Nephron (organoid): Measurements from ENCODE around the gene SOX11.

Experiments
- H3K27ac Mint-ChIP-seq, 3 experiments: 2 replicates each; pipeline ENCODE4 v1.8.0; 2020; ENCODE audit warnings: mixed read lengths in 3 of 3, mild to moderate bottlenecking in 2 of 3, moderate library complexity in 1 of 3
- H3K27me3 Mint-ChIP-seq: 2 replicates; pipeline ENCODE4 v1.8.0; 2021; ENCODE audit warnings: low read depth, mild to moderate bottlenecking, moderate library complexity, mixed read lengths
- H3K36me3 Mint-ChIP-seq: 2 replicates; pipeline ENCODE4 v1.8.0; 2020; ENCODE audit warnings: low read depth, mixed read lengths
- H3K4me1 Mint-ChIP-seq: 2 replicates; pipeline ENCODE4 v1.8.0; 2020; ENCODE audit warnings: mixed read lengths
- H3K4me3 Mint-ChIP-seq, 3 experiments: 2 replicates each; pipeline ENCODE4 v1.8.0; 2020; ENCODE audit warnings: mild to moderate bottlenecking in 3 of 3, mixed read lengths in 3 of 3, moderate library complexity in 2 of 3
- H3K9me3 Mint-ChIP-seq: 2 replicates; pipeline ENCODE4 v1.8.0; 2020; ENCODE audit warnings: mixed read lengths
- TF ChIP-seq, protein P1 (sequence below), 3 experiments: fragments of 200-600 bp; sonication (generic); IDR thresholded peaks; one replicate each; pipeline ENCODE4 v1.5.0; 2021; ENCODE audit warnings: antibody characterized with exemption in 3 of 3; ENCODE audit not compliant: unreplicated experiment in 3 of 3

Gene SOX11

DNA sequence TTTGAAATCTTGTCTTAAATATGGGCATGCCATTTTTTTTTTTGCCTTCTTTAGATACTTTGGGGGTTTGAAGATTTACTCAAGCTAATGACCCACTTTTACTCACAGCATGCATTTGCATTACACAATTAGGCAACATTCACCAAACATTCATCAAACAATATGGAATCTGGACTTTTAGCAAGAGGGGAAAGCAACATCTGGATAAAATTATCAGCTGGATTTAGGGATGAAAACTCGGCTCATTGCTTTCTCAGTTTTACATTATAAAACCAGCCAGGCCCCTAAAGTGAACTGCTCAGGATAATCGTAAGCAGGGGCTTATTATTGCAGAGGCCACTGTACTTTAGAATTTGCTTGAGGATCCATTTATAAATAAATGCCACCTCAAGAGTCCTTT, 44.7 kb downstream of the SOX11 start:
- Mint-ChIP-seq H3K27ac (no peak overlapping the region), H3K36me3 (no peaks in the 10 kb centered on the region), H3K4me3 (no peak overlapping the region), H3K4me1 (peaks cover 4% of the 10 kb centered on the region), H3K27me3 (peaks cover 4% of the 10 kb centered on the region), H3K9me3 (no peaks in the 10 kb centered on the region)
- TF ChIP-seq, protein P1, sequence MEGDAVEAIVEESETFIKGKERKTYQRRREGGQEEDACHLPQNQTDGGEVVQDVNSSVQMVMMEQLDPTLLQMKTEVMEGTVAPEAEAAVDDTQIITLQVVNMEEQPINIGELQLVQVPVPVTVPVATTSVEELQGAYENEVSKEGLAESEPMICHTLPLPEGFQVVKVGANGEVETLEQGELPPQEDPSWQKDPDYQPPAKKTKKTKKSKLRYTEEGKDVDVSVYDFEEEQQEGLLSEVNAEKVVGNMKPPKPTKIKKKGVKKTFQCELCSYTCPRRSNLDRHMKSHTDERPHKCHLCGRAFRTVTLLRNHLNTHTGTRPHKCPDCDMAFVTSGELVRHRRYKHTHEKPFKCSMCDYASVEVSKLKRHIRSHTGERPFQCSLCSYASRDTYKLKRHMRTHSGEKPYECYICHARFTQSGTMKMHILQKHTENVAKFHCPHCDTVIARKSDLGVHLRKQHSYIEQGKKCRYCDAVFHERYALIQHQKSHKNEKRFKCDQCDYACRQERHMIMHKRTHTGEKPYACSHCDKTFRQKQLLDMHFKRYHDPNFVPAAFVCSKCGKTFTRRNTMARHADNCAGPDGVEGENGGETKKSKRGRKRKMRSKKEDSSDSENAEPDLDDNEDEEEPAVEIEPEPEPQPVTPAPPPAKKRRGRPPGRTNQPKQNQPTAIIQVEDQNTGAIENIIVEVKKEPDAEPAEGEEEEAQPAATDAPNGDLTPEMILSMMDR (IDR thresholded peaks at IDR 0.05; ENCODE audit: unreplicated experiment in 3 of 3) = no peak

DNA sequence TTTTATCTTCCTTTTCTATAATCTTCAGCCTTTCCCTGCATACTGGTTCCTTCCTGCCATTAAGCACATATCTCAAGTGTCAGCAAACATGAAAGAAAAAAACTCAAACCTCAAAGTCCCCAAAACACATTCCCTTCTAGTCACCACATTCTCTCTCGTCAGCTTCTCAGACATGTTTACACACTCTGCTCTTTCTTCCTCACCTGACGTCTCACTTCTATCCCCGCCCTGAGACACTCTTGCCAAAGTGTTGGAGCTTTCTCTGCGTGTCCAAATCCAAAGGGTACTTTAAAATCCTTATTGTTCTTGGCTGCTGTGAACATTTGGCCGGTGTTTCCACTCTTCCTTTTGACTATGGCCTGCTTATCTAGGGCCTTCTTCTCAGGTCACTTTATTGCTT, 47.9 kb downstream of the SOX11 start:
- Mint-ChIP-seq H3K4me3 (no peak overlapping the region), H3K9me3 (no peaks in the 10 kb centered on the region), H3K36me3 (no peaks in the 10 kb centered on the region), H3K27ac (no peak overlapping the region), H3K4me1 (peaks cover 2% of the 10 kb centered on the region), H3K27me3 (peaks cover 4% of the 10 kb centered on the region)
- TF ChIP-seq, protein P1 (IDR thresholded peaks at IDR 0.05; ENCODE audit: unreplicated experiment in 3 of 3) = no peak

DNA sequence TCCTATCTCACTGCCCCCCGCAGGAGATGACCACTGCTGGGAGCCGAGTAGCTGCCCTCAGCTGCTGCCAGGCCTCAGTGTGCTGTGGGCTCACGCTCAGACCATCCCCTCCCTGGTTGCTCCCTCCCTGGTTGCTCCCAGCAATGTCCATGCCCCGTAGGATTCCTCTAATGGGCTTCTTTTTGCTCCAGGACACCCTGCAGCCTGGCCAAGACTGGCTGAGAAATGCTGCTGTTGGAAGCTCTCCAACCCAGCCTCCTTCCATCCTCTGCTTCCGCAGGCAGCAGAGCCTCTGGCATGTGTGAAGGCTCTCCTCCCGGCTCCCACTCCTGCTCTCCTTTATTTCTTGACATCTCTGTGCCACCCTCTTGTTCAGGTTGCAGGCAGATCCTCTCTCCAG, 48.6 kb downstream of the SOX11 start:
- H3K27ac Mint-ChIP-seq = no peak overlapping the region

DNA sequence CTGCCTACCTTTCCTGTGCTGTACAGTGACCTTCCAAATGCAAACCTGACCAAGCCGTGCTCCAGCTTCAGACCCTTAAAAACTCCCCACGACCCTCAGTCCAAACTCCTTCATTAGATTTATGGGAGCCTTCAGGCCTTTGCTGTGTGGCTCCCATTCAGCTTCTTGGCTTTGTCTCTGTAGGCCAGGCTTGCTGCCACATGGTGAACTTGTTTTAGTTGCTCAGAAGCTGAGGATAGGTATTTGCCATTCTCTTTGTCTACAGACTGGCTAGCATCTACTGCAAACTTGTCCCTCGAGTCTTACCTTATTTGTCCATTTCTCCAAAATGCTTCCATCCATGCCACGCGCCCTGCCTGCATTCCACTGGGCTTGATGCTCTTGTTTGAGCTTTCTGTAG, 49.1 kb downstream of the SOX11 start:
- TF ChIP-seq, protein P1 (IDR thresholded peaks at IDR 0.05; ENCODE audit: unreplicated experiment in 3 of 3) = no peak
- Mint-ChIP-seq H3K27me3 (no peaks in the 10 kb centered on the region), H3K27ac (no peak overlapping the region), H3K36me3 (no peaks in the 10 kb centered on the region), H3K4me1 (peaks cover 5% of the 10 kb centered on the region), H3K4me3 (no peak overlapping the region), H3K9me3 (no peaks in the 10 kb centered on the region)

More for the DNA sequence above, 48.6 kb downstream of the SOX11 start:
- Mint-ChIP-seq H3K9me3 (no peaks in the 10 kb centered on the region), H3K36me3 (no peaks in the 10 kb centered on the region), H3K4me3 (no peak overlapping the region), H3K27me3 (peaks cover 1% of the 10 kb centered on the region), H3K4me1 (peaks cover 5% of the 10 kb centered on the region)
- TF ChIP-seq, protein P1 (IDR thresholded peaks at IDR 0.05; ENCODE audit: unreplicated experiment in 3 of 3) = no peak

DNA sequence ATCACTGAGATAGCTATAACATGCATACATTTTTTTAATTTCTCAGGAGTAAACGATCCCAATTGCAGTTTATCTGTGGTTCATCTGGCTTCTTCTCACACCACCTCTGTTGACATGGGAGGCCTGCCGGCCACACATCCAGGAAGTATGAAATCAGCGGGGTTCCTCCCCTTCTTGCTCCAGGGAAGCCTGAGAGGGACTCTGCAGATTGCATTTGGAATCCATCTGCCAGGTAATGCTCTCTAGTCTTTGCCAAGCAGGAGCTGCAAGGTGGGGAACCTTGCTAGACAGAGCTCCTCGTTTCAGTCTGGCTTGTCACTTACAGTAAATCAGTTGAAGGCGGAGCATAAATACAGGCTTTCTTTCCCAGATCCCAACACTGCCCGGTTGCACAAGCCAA, 49.9 kb downstream of the SOX11 start:
- Mint-ChIP-seq H3K4me1 (peaks cover 5% of the 10 kb centered on the region), H3K27me3 (no peaks in the 10 kb centered on the region), H3K27ac (no peak overlapping the region), H3K4me3 (no peak overlapping the region), H3K9me3 (no peaks in the 10 kb centered on the region), H3K36me3 (no peaks in the 10 kb centered on the region)
- TF ChIP-seq, protein P1 (IDR thresholded peaks at IDR 0.05; ENCODE audit: unreplicated experiment in 3 of 3) = no peak

DNA sequence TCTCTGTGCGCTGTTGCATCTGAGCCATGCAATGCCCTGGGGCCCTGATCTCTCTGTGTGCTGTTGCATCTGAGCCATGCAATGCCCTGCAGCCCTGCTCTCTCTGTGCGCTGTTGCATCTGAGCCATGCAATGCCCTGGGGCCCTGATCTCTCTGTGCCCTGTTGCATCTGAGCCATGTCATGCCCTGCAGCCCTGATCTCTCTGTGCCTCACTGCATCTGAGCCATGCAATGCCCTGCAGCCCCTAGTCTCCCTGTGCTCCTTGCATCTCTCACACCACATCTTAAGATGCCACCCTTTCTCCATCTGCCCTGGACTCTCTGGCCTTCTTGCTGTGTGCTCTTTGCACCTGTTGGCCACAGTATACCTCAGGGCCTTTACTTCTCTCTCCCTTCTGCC, 56.2 kb downstream of the SOX11 start:
- TF ChIP-seq, protein P1 (IDR thresholded peaks at IDR 0.05; ENCODE audit: unreplicated experiment in 3 of 3) = no peak
- Mint-ChIP-seq H3K27ac (no peak overlapping the region), H3K27me3 (peaks cover 13% of the 10 kb centered on the region), H3K36me3 (no peaks in the 10 kb centered on the region), H3K9me3 (no peaks in the 10 kb centered on the region), H3K4me1 (peaks cover 5% of the 10 kb centered on the region), H3K4me3 (no peak overlapping the region)
